Stimulated activated CD4-positive, alpha-beta T cell treated with anti-CD3 and anti-CD28 coated beads, Interleukin-4, amount 100 ng/mL, for 48 hours (primary cell): ENCODE measurements around the gene ADAMTS9.

Source experiments
- DNase-seq, 2 donors: peaks; one replicate each; pipeline ENCODE4 v3.0.0-alpha.2; 2020; ENCODE audit warnings: low read depth in 2 of 2

Gene ADAMTS9

DNA sequence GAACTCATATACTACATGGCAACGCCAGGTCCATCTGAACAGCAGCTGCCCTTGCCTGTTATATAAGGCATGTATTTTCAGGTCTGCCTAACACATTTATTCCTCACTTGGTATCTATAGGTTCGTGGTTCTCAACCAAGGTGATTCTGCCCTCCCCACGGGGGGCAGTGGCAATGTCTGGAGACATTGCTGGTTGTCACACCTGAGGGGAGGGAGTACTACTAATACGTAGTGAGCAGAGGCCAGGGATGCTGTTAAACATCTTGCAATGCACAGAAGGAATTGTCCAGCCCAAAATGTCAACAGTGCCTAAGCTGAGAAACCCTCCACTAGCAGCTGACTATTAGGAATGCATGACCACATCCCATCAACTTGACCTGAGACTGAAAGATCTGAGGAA is 32.6 kb downstream of the ADAMTS9 start:
- DNase-seq: no peak

DNA sequence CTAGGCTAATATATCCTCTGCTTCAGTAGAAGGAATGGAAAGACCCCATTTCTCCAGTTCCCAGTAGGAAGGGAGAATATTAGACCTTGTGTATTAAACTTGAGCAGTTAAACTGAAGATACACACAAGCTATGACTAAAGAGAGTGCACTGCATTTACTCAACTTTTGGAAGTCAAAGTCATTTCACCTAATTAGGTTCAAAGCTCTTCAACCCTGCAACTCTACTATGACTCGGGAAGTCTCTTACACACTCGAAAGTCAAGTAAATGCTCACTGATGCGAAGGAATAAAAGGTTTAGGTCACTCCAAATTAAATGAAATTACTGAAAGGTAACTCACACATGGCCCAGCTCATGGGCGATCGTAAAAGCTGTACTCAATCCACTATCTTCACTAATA is 33.8 kb downstream of the ADAMTS9 start:
- no peak for DNase-seq

DNA sequence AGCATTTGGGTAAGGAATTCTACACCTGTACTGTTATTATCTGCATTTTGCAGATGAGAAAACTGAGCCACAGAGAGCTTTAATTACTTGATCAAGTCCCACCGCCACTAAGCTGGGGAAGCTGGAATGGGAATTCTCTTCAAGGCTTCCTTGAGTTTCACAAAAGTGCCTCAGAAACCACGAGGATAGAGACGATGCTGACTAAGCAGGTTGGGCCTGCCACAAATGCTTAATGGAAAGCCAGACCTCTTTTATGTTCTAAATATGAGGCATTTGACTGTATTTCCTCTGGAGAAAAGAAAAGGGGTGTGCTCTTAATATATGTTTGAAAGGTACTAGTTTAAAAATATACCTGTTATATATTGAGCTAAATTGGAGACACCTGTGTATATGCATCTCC is 34.7 kb downstream of the ADAMTS9 start:
- no peak for DNase-seq

DNA sequence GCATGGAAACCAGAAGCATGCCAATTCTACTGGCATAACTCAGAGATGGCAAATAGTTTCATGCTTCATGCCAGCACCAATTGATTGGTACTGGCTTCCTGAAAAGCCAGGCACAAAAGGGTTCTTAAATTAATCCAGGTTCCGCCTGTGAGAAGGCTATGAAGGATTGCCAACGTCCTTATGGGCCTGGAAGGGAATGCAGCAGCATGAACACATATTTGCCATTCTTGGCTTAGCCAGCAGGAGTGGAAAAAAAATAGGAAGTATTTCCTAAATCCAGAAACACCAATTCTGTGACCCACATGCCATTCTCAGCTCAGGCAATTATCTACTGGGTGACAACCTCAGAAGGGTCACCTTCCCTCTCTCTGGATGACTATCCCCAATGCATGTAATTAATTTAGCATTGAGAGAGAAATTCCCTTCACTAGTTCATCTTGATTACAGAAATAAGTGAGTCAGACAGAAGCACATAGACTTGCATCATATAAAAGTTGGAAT is 36.0 kb downstream of the ADAMTS9 start:
- no peak for DNase-seq

DNA sequence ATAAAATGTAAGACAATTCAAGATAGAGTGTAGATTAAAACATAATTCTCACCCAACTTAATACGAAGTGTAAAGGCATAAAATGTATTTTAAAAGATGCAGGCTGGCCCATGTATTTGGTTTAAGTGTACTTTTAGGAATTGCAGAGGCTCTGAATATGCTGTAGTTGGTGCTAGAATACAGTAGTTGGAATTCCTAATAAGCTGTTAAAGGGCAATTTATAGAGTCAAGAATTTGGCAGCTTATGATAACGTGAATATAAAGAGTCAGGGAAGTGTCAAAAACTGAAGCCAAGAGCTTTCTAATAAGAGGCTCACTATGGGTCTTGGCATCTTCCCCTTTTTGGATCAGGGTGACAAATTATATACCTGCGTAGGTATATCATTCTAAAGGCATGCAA is 36.5 kb downstream of the ADAMTS9 start:
- DNase-seq: no peak

DNA sequence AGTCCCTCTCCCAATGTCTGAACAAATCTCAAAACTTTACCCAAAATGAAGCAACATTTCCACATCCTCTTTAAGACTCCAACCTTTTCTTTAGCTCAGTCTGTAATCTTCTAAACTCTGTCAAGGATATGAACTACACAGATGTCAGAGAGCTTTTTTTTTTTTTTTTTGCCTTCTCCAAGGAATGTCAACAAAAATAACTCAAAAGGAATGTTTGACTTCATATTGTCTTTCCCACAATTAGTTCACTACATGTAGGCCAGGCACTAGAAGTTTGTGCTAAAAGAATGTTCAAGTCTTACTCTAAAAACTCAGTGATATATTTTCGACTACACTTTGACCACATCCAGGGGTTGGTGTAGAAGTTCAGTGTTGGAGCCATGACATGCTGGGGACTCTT is 37.1 kb downstream of the ADAMTS9 start:
- no peak for DNase-seq

DNA sequence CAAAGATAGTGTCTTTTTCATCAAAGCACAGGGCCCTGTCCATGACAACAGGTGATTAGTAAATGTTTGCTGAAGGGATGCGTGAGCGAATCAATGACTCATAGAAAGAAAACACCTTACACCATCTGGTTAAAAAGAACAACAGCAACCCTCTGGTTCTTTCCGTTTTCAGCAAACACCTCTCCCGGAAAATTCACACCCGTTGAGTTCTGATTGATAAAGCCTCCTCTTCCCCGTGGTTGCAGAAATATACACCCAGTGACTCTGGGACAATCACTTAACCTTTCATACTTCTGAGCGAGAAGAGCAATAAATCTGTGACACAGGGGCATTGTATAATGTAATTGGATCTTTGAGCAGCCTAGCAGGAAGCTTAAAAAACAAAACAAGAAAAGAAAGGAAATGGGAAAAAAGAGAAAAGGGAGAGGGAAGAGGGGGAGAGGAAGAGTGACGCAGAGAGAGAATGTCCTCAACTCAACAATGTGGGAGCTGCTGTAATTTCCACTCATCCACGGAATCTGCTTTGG is 37.6 kb downstream of the ADAMTS9 start:
- DNase-seq: no peak

DNA sequence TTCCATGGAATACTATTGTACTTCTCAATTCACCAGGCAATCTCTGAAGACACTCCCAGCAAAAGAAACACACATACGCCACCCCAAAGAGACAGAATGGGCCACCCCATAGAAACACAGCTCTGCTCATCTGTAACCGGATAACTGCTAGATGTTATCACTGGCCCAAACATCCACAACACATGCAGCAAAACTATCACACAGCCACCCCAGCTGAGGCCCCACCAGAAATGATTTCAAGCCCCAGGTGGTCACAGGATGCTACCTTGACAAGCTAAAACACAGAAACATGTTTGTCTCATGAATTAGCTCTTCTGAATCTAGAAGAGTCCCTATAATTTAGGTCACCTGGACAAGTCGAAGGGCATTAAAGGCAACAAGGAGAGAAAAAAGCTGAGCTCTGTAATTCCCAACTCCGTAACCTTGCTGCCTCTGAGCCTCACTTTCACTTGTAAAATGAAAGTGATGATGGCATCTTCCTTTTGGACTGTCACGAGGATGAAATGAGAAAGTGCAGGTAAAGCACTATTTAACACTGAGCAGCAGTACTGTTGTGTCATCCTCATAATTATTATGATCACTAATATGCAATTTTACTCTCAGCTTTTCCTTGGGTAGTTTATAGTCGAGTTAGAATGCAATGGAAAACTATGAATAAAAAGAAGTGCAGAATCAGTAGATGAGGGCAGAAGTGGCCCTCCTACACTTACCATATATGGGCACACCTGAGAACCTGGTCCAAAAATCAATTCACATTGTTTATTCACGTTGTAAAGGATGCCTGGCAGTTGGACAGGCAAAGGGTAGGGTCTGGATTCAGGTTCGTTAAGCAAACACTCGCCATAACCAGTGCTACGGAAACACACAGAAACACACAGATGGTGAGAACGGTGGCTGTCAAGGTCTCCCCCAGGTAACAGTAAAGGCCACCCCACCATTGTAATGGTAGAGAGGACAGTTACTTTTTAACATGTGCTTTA is 38.6 kb downstream of the ADAMTS9 start:
- DNase-seq: no peak

DNA sequence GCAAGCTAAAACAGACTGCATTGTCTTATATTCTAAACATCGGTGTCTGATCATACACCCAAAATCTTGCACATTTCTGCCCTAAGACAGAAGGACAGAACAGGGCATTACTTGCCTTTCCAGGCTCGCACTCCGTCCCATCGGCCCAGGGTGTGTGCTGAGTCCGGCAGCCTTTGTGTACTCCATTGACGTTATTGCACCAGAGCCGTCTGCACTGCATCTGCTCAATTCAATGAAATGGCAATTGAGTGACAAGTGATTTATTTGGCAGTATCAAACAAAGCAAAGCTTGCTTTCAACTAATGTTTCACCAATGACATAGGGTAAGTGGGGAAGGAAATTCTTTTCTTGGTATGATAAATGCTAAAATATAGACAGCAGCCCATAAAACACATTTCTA is 40.0 kb downstream of the ADAMTS9 start:
- no peak for DNase-seq

DNA sequence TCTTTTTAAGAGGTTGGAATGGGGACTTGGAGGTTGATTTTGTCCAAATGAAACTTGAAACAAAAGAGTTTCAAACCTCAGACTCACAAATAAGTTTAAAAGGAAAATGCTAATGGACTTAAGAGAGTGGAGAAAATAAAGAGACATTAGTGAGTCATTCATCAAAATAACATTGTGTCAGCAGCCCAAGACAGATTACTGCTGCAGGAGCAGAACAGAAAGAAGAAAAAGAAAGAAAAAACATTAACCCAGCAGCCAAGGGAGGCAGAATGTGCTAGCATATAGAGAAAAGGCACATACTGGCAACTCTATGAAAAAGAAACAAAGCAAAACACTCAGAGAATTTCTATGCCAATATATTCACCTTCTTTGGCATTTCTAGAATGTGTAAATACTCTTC is 42.6 kb downstream of the ADAMTS9 start:
- no peak for DNase-seq

DNA sequence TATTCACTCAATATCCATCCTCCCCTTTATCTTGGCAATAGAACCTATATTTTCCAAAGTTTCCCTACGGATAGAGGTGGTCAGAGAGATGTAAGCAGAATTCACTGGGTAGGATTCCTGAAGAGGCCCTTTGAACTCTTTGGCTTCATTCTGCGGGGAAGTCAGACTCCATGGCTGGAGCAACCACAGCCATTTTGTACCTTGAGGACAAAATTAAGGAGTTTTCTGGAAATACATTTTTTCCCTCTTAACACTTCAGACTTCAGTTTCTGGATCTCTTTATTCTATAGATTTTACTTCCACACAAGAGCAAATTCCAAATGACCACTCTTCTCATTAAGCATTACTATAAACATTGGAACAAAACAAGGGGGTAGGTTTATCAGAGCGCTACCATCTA is 43.3 kb downstream of the ADAMTS9 start:
- no peak for DNase-seq

DNA sequence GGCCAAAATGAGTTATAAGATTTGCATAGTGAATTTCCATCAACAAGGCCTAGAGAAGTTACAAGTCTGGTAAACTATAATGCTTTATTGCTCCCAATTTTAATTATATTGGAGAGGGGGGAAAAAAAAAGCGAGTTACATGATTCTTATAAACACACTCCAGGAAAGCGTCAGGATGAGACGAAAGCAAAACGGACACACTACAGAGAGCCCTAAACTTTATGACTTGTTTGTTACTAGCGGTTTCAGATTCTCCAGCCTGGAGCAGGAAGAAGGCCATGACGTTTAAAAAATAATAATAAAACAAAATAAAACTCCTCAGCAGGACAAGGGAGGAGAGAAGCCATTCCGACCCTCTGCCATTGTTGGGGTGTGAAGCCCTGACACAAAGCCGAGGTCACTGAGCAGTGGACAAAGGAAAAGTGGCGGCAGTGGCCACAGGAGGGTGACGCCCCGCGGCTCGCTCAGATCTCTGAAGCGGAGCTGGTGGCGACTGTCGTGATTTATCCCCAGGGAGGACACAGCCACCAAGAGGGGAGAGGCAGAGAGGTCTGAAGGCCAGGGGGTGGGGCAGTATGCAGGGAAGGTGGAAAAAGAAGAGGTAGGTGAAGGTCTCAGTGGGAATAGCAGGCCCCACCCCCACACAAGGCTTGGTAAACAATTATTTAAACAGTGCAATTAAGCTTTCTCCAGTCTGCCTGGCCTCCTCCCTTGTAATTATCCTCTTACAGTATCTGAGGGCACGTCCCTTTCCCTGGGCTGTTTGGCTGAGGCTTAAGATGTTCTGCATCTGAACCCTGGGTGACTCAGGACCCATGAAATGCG is 45.3 kb downstream of the ADAMTS9 start:
- no peak for DNase-seq

DNA sequence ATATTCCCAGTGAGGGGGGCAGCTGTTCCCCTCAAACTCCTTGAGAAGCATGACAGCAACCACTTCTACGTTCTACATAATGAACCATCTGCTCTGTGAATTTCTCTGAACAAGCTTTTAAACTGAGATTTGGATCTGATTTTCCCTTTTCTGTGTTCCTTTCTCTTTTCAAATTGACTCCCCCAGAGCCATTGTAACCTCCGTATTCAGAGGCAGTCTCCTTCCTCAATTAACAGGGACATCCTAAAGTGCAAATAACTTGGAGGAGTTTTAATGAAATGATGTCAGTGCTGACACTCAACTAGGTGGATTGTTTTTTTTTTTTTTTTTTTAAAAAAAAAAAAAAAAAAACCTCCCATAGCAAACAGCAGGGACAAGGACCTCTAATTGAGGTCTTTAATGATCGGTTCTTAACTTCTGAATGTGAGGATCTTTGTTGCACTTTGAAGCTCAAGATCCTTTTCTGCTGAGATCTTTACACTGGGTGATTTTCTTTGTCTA is 48.8 kb downstream of the ADAMTS9 start:
- no peak for DNase-seq

DNA sequence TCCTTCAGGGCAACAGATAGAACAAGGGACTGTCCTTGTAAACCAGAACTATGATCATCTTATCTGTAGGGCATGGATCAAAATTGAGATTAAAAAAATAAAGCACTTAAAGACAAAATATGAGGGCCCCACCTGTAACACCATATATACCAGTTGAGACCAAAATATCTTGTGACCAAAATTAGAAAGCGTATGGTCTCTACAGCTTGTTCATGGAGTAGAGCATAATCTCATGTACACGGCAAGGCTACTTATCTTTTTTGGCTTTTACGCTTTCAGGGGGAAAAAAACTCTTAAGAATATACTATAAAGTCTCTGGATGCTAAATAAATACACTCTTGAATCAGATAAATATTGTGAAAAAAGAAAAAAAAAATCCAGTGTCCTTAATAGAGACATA is 49.3 kb downstream of the ADAMTS9 start:
- DNase-seq: no peak

DNA sequence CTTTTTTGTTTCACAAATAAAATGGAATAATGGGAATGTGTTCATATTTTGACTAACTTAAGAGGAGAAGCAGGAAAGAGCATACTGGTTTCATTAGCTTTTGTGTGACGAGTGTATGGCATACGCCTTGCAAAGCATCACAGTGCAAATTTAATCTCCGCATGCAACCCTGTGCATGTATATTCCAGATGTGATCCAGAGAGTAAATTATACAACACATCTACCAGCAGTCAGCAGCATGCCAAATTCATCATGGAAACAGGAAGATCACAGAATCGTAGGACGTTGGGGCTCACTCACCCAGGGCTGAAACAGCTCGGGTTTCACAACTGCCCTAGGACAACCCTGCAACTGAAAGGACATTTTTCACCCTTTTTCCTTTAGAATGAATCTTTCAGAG is 53.4 kb downstream of the ADAMTS9 start:
- no peak for DNase-seq

DNA sequence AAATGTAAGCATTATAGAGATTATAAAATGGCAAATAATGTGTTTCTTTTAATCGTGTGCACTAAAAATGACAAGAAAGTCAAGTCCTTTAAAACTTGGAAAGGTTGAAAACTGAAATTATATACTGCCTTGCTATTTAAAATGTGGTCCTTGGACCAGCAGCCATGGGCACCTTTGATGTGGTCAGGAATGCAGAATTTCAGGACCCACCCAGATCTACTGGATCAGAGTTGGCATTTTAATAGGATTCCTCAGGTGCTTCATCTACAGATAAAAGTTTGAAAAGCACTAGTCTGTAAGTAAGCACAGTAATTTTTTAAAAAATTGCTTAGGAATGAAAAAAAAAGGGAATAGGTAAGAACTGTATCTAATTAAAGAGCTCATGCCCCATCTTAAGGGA is 55.8 kb downstream of the ADAMTS9 start:
- DNase-seq: no peak

DNA sequence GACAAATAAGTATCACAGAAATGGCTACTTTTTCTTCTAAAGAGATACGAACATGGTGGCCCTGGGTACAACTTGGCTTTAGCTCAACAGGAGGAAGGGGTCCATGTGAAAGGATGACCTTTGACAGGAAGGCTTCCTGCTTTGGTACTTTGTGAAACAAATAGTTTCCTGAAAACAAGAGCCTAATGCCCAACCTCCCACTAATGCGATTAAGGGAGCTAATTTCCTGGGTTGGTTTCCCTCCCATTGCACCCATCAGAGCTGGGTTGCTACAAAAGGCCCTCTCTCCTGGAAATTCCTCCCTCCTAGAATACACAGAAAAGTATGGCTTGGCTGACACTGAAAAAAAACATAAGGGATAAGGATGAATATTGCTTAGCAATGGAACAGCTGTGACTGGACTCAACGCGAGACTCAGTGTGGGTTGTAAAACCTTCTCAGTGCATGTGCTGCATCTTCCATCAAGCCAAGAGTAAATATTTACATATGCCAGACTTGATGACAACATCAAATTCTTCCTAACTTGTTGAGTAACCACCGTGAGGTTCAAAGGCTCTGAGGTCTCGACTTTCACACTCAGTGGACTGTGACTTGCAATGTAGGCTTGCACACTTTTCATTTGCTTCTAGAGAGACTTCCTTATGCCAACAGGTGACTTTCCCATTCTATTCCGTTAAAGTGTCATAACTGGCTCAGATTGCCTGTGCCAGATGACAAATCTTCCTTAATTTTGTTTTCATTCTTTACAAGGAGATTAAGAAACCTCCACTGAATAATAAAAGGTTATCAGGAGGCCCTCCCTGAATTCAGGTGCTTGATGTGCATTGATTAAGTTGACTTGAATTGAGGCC is 60.1 kb downstream of the ADAMTS9 start:
- DNase-seq: no peak

DNA sequence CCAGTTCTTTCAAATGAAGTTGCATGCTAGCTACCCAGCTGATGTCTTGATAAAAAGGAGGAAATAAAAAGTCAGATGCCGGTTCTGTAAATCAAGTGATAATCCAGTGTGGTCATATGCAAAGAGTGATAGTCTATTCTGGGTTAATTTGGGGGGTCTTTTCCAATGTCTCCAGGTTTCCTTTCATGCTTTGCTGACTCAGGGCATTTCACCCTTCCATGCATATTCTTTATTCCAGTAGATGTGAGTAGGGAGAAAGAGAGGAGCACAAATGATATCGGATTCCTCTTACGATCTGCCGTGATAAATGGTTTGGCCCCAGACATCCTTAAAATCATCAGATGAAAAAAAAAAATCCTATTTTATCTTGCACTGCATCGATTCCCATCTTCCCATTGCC is 60.8 kb downstream of the ADAMTS9 start:
- DNase-seq: no peak

DNA sequence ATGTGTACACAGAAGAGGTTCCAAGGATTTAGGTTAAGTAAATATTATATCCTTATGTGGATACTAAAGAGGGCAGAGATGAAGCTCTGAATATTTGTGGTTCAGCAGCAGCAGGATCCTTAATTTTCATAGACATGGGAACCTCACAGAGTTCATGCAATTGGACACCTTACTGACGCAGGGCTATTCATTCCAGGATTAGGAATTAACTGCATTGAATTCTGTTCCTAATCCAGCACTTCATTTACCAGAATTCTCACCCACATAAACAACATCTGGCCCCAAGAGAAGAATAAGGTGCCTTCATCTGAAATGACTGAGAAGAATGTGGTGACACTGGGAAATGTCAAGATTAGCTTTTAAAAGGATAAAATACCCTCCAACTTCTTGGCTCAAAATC is 62.4 kb downstream of the ADAMTS9 start:
- no peak for DNase-seq

DNA sequence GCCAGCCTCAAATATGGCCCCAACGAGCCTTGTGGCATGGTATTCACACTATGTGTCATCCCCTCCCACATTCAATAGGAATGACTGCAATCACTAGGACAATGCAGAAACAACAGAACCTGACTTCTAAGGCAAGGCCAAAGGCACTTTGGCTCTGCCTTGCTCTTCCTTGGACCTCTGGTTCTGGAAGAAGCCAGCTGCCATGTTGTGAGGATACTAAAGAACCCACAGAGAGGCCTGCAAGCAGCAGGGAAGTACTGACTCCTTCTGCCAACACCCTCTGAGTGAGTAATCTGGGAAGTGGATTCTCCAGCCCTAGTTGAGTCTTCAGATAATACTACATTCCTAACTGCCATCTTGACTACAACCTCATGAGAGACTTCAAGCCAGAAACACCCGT is 64.7 kb downstream of the ADAMTS9 start:
- no peak for DNase-seq

DNA sequence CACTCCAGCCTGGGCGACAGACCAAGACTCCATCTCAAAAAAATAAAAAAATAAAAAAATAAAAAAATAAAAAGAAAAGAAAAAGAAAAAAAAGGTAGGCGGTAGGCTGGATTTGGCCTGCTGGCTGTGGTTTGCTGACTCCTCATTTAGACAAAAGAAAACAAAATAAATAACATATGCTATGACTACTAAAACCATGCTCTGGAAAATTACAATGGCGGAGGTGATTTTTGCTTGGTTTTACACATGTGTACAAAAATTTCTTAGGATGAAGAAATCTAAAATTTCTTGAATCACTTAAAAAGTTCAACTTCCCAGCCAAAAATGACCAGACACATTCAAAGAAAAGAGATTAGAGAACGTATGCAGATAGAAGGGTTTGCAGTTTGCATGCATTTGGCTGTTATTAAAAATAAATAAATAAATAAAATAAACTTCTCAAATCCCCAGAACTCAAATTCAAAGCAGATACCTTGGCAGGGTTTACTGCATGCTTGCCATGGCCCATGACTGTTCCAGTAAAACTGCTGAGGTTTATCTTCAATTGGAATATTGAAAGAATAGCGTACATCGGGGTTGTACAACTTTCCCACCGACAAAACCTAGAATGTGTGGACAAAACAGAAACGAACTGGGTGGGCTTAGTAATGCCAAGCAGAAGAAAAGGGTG is 65.9 kb downstream of the ADAMTS9 start:
- no peak for DNase-seq
